ENCODE measurements around the gene LCN12.

The LCN12 gene

GRCh38 chr9:136957901-136958300 lies 5.8 kb downstream of the LCN12 start:
- no peak for DNase-seq (ENCODE audit: low read depth in 2 of 2)

- no peak for DNase-seq (ENCODE audit: low read depth in 2 of 2)
Observed at GRCh38 chr9:136958473-136958872, 6.4 kb downstream of the LCN12 start.

- no peak for DNase-seq (ENCODE audit: low read depth in 2 of 2)
Observed at GRCh38 chr9:136958898-136959850, 7.1 kb downstream of the LCN12 start.

GRCh38 chr9:136960212-136960937 lies 8.3 kb downstream of the LCN12 start:
- no peak for DNase-seq (ENCODE audit: low read depth in 2 of 2)

- no peak for DNase-seq (ENCODE audit: low read depth in 2 of 2)
Observed at GRCh38 chr9:136960938-136961275, 8.8 kb downstream of the LCN12 start.

- no peak for DNase-seq (ENCODE audit: low read depth in 2 of 2)
Observed at GRCh38 chr9:136961279-136962065, 9.4 kb downstream of the LCN12 start.

- no peak for DNase-seq (ENCODE audit: low read depth in 2 of 2)
Observed at GRCh38 chr9:136962163-136962562, 10.1 kb downstream of the LCN12 start.

GRCh38 chr9:136962701-136963248 lies 10.7 kb downstream of the LCN12 start:
- no peak for DNase-seq (ENCODE audit: low read depth in 2 of 2)

- DNase-seq (ENCODE audit: low read depth in 2 of 2): no peak
Observed at GRCh38 chr9:136963341-136963740, 11.3 kb downstream of the LCN12 start.

- DNase-seq (ENCODE audit: low read depth in 2 of 2): no peak
Observed at GRCh38 chr9:136963751-136964150, 11.7 kb downstream of the LCN12 start.

- no peak for DNase-seq (ENCODE audit: low read depth in 2 of 2)
Observed at GRCh38 chr9:136964171-136964689, 12.2 kb downstream of the LCN12 start.

GRCh38 chr9:136964833-136965422 lies 12.9 kb downstream of the LCN12 start:
- DNase-seq (ENCODE audit: low read depth in 2 of 2): no peak

- DNase-seq (ENCODE audit: low read depth in 2 of 2): no peak
Observed at GRCh38 chr9:136965771-136966484, 13.9 kb downstream of the LCN12 start.

GRCh38 chr9:136968333-136969127 lies 16.5 kb downstream of the LCN12 start:
- DNase-seq (ENCODE audit: low read depth in 2 of 2): no peak

- DNase-seq (ENCODE audit: low read depth in 2 of 2): no peak
Observed at GRCh38 chr9:136969150-136969549, 17.1 kb downstream of the LCN12 start.

- no peak for DNase-seq (ENCODE audit: low read depth in 2 of 2)
Observed at GRCh38 chr9:136969774-136970173, 17.7 kb downstream of the LCN12 start.

- no peak for DNase-seq (ENCODE audit: low read depth in 2 of 2)
Observed at GRCh38 chr9:136970361-136970760, 18.3 kb downstream of the LCN12 start.

- no peak for DNase-seq (ENCODE audit: low read depth in 2 of 2)
Observed at GRCh38 chr9:136971746-136972145, 19.7 kb downstream of the LCN12 start.

- DNase-seq (ENCODE audit: low read depth in 2 of 2): no peak
Observed at GRCh38 chr9:136972335-136972734, 20.3 kb downstream of the LCN12 start.

GRCh38 chr9:136972743-136973142 lies 20.7 kb downstream of the LCN12 start:
- DNase-seq (ENCODE audit: low read depth in 2 of 2): no peak

All from fibroblast of skin of left biceps (primary cell).